Lower lobe of right lung (tissue), 2 donors: ENCODE measurements around the gene SPATA31E1. TPM values are rescaled to one million over a fixed set of nuclear protein-coding genes. Genes with fewer than 3 reads are reported as not detected.

Source experiments
- ATAC-seq, 2 donors: fragments of 200-7000 bp; cut with Tn5 transposase; one replicate each; pipeline ENCODE4 v1.9.1; 2020 to 2022; ENCODE audit warnings: mild to moderate bottlenecking in 2 of 2, moderate library complexity in 2 of 2
- DNase-seq: peaks from one replicate; pipeline ENCODE4 v3.0.0-alpha.2; 2020
- H3K27ac ChIP-seq: fragments of 200-600 bp; one replicate; pipeline ENCODE4 v1.8.0; 2022
- H3K27me3 ChIP-seq: fragments of 200-600 bp; one replicate; pipeline ENCODE4 v1.8.0; 2022; ENCODE audit warnings: low read depth
- H3K36me3 ChIP-seq: fragments of 200-600 bp; one replicate; pipeline ENCODE4 v1.8.0; 2022; ENCODE audit warnings: mild to moderate bottlenecking
- H3K4me1 ChIP-seq: fragments of 200-600 bp; one replicate; pipeline ENCODE4 v1.8.0; 2022
- H3K4me3 ChIP-seq: fragments of 200-600 bp; one replicate; pipeline ENCODE4 v1.8.0; 2022; ENCODE audit warnings: mild to moderate bottlenecking
- H3K9me3 ChIP-seq: fragments of 200-600 bp; one replicate; pipeline ENCODE4 v1.8.0; 2022
- intact Hi-C: fragments of 100-400 bp; cut with DNase I; formaldehyde crosslinking; loops from one replicate; pipeline ENCODE4 v1.11.0; 2022
- long read RNA-seq: library from polyadenylated mRNA; unstranded; transcript quantifications from one replicate; pipeline ENCODE4 v2.0.0, GENCODE V29; 2021
- total RNA-seq: library from RNA; stranded (reverse); fragmentation: NEBNext Ultra II Directional; extraction: Animal tissue kit (Norgen Biotek cat#: 25700); gene quantifications from one replicate; pipeline ENCODE4 v1.2.1, GENCODE V29; 2021
- TF ChIP-seq, protein P1 (sequence below): fragments of 200-600 bp; IDR thresholded peaks from one replicate; pipeline ENCODE4 v1.8.0; 2022; ENCODE audit warnings: antibody characterized with exemption, mild to moderate bottlenecking
- donor health status: DM: no; HTN: yes; CAD: no; lungs with severe emphysema.

Gene SPATA31E1
- not detected for total RNA-seq
- long read RNA-seq: 0 reads

DNA sequence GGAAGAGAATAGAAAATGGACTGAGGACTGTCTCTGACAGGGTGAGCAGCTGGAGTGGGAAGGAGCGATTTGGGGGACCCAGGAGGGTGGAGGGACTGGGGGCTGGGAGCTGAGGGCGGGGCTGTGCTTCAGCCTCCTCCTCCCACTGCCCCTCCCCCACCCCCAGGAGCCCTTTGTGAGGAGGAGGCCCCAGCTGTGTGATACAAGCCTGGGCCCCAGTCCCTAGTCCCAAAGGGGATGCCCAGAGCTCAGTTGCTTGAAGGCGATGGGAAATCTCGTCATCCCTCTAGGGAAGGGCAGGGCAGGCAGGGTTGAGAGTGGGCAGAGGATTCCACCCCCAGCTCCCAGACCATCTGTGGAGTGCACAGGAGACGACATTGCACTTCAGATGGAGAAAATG, at the start of gene SPATA31E1:
Gene SPATA31E1 (plus strand): TSS at position 251 of the 400 bp plus-strand sequence. CDS start 15 bp downstream, at position 266.
- Histone ChIP-seq H3K9me3 (no peaks in the 10 kb centered on the region), H3K36me3 (no peaks in the 10 kb centered on the region), H3K27me3 (no peaks in the 10 kb centered on the region), H3K4me3 (no peak within 1 kb of the TSS), H3K27ac (no peak within 1 kb of the TSS), H3K4me1 (no peaks in the 10 kb centered on the region)
- intact Hi-C loops: no loop called here
- TF ChIP-seq, protein P1, sequence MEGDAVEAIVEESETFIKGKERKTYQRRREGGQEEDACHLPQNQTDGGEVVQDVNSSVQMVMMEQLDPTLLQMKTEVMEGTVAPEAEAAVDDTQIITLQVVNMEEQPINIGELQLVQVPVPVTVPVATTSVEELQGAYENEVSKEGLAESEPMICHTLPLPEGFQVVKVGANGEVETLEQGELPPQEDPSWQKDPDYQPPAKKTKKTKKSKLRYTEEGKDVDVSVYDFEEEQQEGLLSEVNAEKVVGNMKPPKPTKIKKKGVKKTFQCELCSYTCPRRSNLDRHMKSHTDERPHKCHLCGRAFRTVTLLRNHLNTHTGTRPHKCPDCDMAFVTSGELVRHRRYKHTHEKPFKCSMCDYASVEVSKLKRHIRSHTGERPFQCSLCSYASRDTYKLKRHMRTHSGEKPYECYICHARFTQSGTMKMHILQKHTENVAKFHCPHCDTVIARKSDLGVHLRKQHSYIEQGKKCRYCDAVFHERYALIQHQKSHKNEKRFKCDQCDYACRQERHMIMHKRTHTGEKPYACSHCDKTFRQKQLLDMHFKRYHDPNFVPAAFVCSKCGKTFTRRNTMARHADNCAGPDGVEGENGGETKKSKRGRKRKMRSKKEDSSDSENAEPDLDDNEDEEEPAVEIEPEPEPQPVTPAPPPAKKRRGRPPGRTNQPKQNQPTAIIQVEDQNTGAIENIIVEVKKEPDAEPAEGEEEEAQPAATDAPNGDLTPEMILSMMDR: no peak
- DNase-seq: no peak
- no peak for ATAC-seq

DNA sequence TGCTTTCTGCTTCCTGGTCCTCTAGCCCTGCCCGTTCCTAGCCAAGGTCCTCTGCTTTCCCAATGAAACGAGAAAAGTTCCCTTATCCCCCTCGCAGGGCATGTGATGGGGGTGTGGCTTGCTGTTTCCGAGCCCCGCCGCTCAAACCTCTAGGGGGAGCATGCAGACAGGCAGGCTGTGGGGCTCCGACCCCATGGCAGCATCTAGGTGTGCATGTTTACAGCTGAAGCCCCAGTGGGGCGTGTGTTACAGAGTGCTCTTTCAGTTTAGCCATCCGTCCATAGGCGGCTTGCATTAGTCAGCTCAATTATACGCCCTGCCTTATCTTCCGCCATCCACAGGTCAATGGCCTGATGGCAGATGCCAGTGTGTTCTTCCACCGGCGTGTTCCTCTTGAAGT, 48.3 kb upstream of the SPATA31E1 start:
- TF ChIP-seq, protein P1: no peak
- no peak for DNase-seq
- no peaks in the 10 kb centered on the region for H3K36me3 ChIP-seq
- H3K9me3 ChIP-seq: no peaks in the 10 kb centered on the region
- peaks cover 4% of the 10 kb centered on the region for H3K27me3 ChIP-seq
- H3K4me3 ChIP-seq: no peak overlapping the region
- ATAC-seq: no peak
- H3K27ac ChIP-seq: no peak overlapping the region
- H3K4me1 ChIP-seq: no peaks in the 10 kb centered on the region
- intact Hi-C loops: no loop called here

DNA sequence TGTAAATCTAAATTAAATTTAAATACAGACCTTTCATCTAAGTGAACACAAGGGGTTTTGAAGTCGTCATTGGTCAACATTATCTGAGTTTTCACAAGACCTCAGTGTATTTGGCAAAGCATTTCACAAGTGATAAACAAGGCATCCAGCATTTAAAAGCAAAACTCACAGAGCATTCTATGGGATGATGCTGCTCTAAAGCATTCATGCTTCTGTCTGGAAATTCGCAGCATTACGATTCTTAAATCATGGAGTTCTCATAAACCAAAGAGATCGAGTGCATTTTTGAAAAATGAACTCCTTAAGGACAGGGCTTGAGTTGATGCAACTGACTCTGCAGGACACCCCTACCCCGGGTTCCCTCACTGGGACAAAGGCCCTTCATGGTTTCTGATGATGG, 46.1 kb upstream of the SPATA31E1 start:
- Histone ChIP-seq H3K27me3 (peaks cover 4% of the 10 kb centered on the region), H3K4me1 (no peaks in the 10 kb centered on the region), H3K27ac (no peak overlapping the region), H3K9me3 (no peaks in the 10 kb centered on the region), H3K4me3 (no peak overlapping the region), H3K36me3 (no peaks in the 10 kb centered on the region)
- TF ChIP-seq, protein P1: no peak
- ATAC-seq (no peak), DNase-seq (no peak)
- intact Hi-C loops: no loop called here

DNA sequence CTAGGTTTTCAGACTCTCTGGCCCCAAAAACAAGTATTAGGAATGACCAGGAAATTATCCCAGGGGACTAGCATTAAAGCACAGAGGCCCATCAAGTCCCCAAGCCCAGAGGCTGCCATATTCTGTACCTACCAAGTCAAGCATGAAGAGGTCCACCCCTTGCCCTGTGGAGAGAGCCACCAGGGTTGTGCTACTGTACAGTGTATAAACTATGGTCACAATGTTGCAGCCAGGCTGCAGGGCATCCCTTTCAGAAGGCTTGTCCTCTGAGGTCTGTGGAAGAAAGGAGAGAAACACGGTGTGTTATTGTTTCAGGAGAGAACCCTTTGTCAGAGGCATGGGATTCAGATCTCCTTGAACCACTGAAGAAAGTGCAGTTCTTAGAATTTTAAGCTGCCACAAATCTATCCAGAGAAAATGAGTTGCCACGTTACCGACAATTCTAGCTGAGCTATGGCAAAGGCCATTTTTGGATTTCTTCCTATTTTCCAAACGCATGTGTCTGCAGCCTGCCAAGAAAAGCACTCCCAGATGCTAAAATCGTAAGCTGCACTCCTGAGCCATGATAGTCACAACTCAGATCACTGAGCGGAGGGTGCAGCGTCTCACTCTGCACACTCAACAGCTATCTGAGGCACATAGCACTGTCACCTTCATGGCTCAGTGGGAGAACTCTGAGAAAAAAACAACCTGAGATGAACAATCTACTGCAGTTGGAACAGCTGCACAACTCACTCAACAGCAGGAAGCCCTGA, 45.5 kb upstream of the SPATA31E1 start:
- Histone ChIP-seq H3K4me3 (no peak overlapping the region), H3K9me3 (no peaks in the 10 kb centered on the region), H3K27me3 (peaks cover 4% of the 10 kb centered on the region), H3K36me3 (no peaks in the 10 kb centered on the region), H3K4me1 (no peaks in the 10 kb centered on the region), H3K27ac (no peak overlapping the region)
- ATAC-seq: no peak
- TF ChIP-seq, protein P1: no peak
- intact Hi-C loops: no loop called here
- DNase-seq: no peak

DNA sequence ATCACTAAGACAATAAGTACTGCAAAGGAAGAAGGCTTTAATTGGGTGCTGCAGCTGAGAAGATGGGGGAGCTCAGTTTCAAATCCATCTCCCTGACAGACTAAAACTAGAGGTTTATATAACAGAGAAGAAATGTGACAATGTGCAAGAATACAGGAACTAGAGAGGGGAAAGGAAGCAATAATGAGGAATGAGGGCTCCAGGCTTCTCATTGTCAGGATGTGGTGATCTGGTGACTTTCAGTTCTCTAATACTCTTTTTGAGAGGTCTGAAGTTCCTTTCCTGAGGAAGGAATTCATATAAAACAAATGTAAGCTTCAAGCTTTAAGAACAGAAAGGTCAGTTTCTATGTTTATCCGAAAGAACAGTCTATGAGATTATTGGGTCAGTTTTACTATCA, 42.5 kb upstream of the SPATA31E1 start:
- Histone ChIP-seq H3K27me3 (no peaks in the 10 kb centered on the region), H3K4me1 (no peaks in the 10 kb centered on the region), H3K27ac (no peak overlapping the region), H3K4me3 (no peak overlapping the region), H3K36me3 (no peaks in the 10 kb centered on the region), H3K9me3 (no peaks in the 10 kb centered on the region)
- peak; percentile 28 to 67 for ATAC-seq
- TF ChIP-seq, protein P1: no peak
- DNase-seq: no peak
- intact Hi-C loops: no loop called here
